HCT116 (cell line): ENCODE results near the gene UBE2R2. TPM values are rescaled to one million over a fixed set of nuclear protein-coding genes. Genes with fewer than 3 reads are reported as not detected.

Source experiments
- ATAC-seq: fragments of 200-7000 bp; cut with Tn5 transposase; 2 replicates; pipeline ENCODE4 v1.9.1; 2020; ENCODE audit warnings: mild to moderate bottlenecking, moderate library complexity
- BruUV-seq: library from RNA; stranded (reverse); fragments of 400-500 nt; replicated peaks from 2 replicates; lab custom pipeline; 2021; lab: Mats Ljungman, UMichigan
- CTCF ChIA-PET: fragments of 300-600 bp; sonication (Branson Sonifier 250); formaldehyde crosslinking; loops from one replicate; lab custom pipeline; 2021; ENCODE audit warnings: antibody characterized with exemption; lab: Charles Lee
- POLR2A ChIA-PET: fragments of 300-600, 350-600 bp; sonication (Branson Sonifier 250); formaldehyde crosslinking; loops from one replicate; lab custom pipeline; 2021; ENCODE audit warnings: antibody characterized with exemption; lab: Charles Lee
- RAD21 ChIA-PET, 2 experiments: fragments of 300-600 bp; sonication (Branson Sonifier 250); formaldehyde crosslinking; loops; one replicate each; lab custom pipeline; 2023; ENCODE audit warnings: low total read pairs in 2 of 2; ENCODE audit not compliant: uncharacterized antibody in 2 of 2, unreplicated experiment in 2 of 2, low non-redundant PET in 1 of 2; lab: Charles Lee
- DNase-seq: peaks from one replicate; pipeline ENCODE4 v3.0.0-alpha.2; 2010; ENCODE audit warnings: low read depth, low spot score
- H2AFZ ChIP-seq: fragments of 200-600 bp; shearing (Covaris generic), sonication (generic); 2 replicates; pipeline ENCODE4 v1.6.1; 2017; ENCODE audit warnings: low read depth, mixed run types, mixed read lengths, antibody characterized with exemption, low read length; ENCODE audit not compliant: poor library complexity, severe bottlenecking
- H3K27ac ChIP-seq: 2 replicates; pipeline ENCODE4 v1.5.1; 2012; ENCODE audit warnings: low read depth, low read length
- H3K27me3 ChIP-seq: fragments of 200-600 bp; sonication (generic); 2 replicates; pipeline ENCODE4 v1.6.1; 2016; ENCODE audit warnings: mixed run types, low read length, mixed read lengths; ENCODE audit not compliant: insufficient read depth
- H3K36me3 ChIP-seq, 2 experiments: fragments of 200-500 bp in 1 of 2; fragments of 200-600 bp in 1 of 2; sonication (Bioruptor generic) in 1 of 2; sonication (generic) in 1 of 2; 2 replicates each; pipeline versions ENCODE4 v1.5.1 to v1.6.1; 2014 to 2016; ENCODE audit warnings: low read length in 2 of 2, inconsistent platforms in 1 of 2, mixed read lengths in 1 of 2, mixed run types in 1 of 2; ENCODE audit not compliant: insufficient read depth in 2 of 2, control insufficient read depth in 1 of 2
- H3K4me1 ChIP-seq, 2 experiments: fragments of 200-600 bp in 1 of 2; sonication (generic) in 1 of 2; 2 replicates each; pipeline versions ENCODE4 v1.5.1 to v1.6.1; 2012 to 2017; ENCODE audit warnings: low read length in 2 of 2, inconsistent platforms in 1 of 2, mild to moderate bottlenecking in 1 of 2, mixed read lengths in 1 of 2, mixed run types in 1 of 2, moderate library complexity in 1 of 2; ENCODE audit not compliant: insufficient read depth in 2 of 2, control insufficient read depth in 1 of 2
- H3K4me2 ChIP-seq: fragments of 200-600 bp; sonication (generic); 2 replicates; pipeline ENCODE4 v1.6.1; 2017; ENCODE audit warnings: mixed run types, low read length, mixed read lengths
- H3K4me3 ChIP-seq, 2 experiments: fragments of 200-600 bp in 1 of 2; sonication (generic) in 1 of 2; replicated peaks in 1 of 2; 2 replicates each; pipeline ENCODE4 v1.5.1; 2011 to 2016; ENCODE audit warnings: low read length in 2 of 2, control low read depth in 1 of 2, low read depth in 1 of 2, mild to moderate bottlenecking in 1 of 2, mixed read lengths in 1 of 2, mixed run types in 1 of 2
- H3K79me2 ChIP-seq: fragments of 200-600 bp; sonication (generic); 2 replicates; pipeline ENCODE4 v1.6.1; 2017; ENCODE audit warnings: mild to moderate bottlenecking, mixed run types, low read length, moderate library complexity, mixed read lengths; ENCODE audit not compliant: insufficient read depth
- H3K9ac ChIP-seq: fragments of 200-600 bp; sonication (generic); 2 replicates; pipeline ENCODE4 v1.6.1; 2016; ENCODE audit warnings: low read length, mixed read lengths
- H3K9me2 ChIP-seq: fragments of 200-600 bp; sonication (generic), shearing (Covaris generic); 2 replicates; pipeline ENCODE4 v1.6.1; 2017; ENCODE audit warnings: mixed run types, mild to moderate bottlenecking, moderate library complexity; ENCODE audit not compliant: insufficient read depth
- H3K9me3 ChIP-seq, 2 experiments: fragments of 200-500 bp in 1 of 2; fragments of 200-600 bp in 1 of 2; sonication (Bioruptor generic) in 1 of 2; sonication (generic) in 1 of 2; 2 replicates each; pipeline ENCODE4 v1.6.1; 2014 to 2017; ENCODE audit warnings: low read length in 2 of 2, mixed read lengths in 2 of 2, inconsistent platforms in 1 of 2, low read depth in 1 of 2, mild to moderate bottlenecking in 1 of 2, mixed run types in 1 of 2, moderate library complexity in 1 of 2; ENCODE audit not compliant: control insufficient read depth in 1 of 2, insufficient read depth in 1 of 2
- H4K20me1 ChIP-seq: fragments of 200-600 bp; sonication (generic), shearing (Covaris generic); 2 replicates; pipeline ENCODE4 v1.6.1; 2017; ENCODE audit warnings: mixed run types, mild to moderate bottlenecking, moderate library complexity; ENCODE audit not compliant: insufficient read depth
- ATF3 ChIP-seq: IDR thresholded peaks from 2 replicates; pipeline ENCODE4 v1.6.1; 2012
- CTCF ChIP-seq, 3 experiments: fragments of 200-600 bp in 1 of 3; sonication (generic) in 1 of 3; IDR thresholded peaks in 2 of 3; conservative IDR thresholded peaks in 1 of 3; 2 replicates each; pipeline ENCODE4 v1.5.1; 2012 to 2017; ENCODE audit warnings: low read depth in 2 of 3, low read length in 2 of 3, antibody characterized with exemption in 1 of 3, borderline replicate concordance in 1 of 3, control low read depth in 1 of 3, mild to moderate bottlenecking in 1 of 3, mixed read lengths in 1 of 3, mixed run types in 1 of 3, moderate library complexity in 1 of 3; ENCODE audit not compliant: insufficient read depth in 1 of 3
- EZH2 ChIP-seq: fragments of 200-600 bp; sonication (generic); IDR thresholded peaks from 2 replicates; pipeline ENCODE4 v1.6.1; 2017; ENCODE audit warnings: antibody characterized with exemption, mixed run types
- JUND ChIP-seq: IDR thresholded peaks from 2 replicates; pipeline ENCODE4 v1.6.1; 2012
- POLR2AphosphoS5 ChIP-seq: IDR thresholded peaks from 2 replicates; pipeline ENCODE4 v1.6.1; 2011; ENCODE audit warnings: mild to moderate bottlenecking, low read depth, low read length, moderate library complexity
- RAD21 ChIP-seq: IDR thresholded peaks from 2 replicates; pipeline ENCODE4 v1.6.1; 2012; ENCODE audit warnings: low read depth, mild to moderate bottlenecking
- REST ChIP-seq: IDR thresholded peaks from 2 replicates; pipeline ENCODE4 v1.6.1; 2012; ENCODE audit warnings: low read depth
- SIN3A ChIP-seq: IDR thresholded peaks from 2 replicates; pipeline ENCODE4 v1.6.1; 2012; ENCODE audit warnings: low read depth
- SP1 ChIP-seq: IDR thresholded peaks from 2 replicates; pipeline ENCODE4 v1.6.1; 2012; ENCODE audit warnings: low read depth
- ZNF274 ChIP-seq: fragments of 200-500 bp; sonication (Bioruptor generic); IDR thresholded peaks from 2 replicates; pipeline ENCODE4 v1.6.1; 2014; ENCODE audit warnings: mild to moderate bottlenecking, low read depth, low read length, inconsistent platforms
- intact Hi-C: fragments of 100-400 bp; cut with micrococcal nuclease; formaldehyde crosslinking; loops from 2 replicates; pipeline ENCODE4 v1.10.0; 2022
- total RNA-seq: library from RNA; stranded (reverse); gene quantifications from one replicate; pipeline ENCODE4 v1.2.1, GENCODE V29; 2021; ENCODE audit not compliant: unreplicated experiment

UBE2R2 gene
- total RNA-seq, 1 experiment from 2014 or later: 47.0 TPM

GRCh38 chr9:33908749-33909148, 91.8 kb downstream of the UBE2R2 start:
- Histone ChIP-seq H3K4me2 (no peak overlapping the region), H3K27me3 (no peaks in the 10 kb centered on the region), H3K4me3 (no peak overlapping the region), H4K20me1 (peaks cover 4% of the 10 kb centered on the region; the same call in 1 of the 2 replicates), H3K9me2 (no peaks in the 10 kb centered on the region), H3K9me3 (no peaks in the 10 kb centered on the region), H3K9ac (no peak overlapping the region), H3K4me1 (no peaks in the 10 kb centered on the region), H2AFZ (no peak overlapping the region), H3K27ac (no peak overlapping the region), H3K79me2 (peaks cover 66% of the 10 kb centered on the region), H3K36me3 (peaks cover 6 to 10% of the 10 kb centered on the region in 2 experiments; a peak in 2 of 4 replicates)
- BruUV-seq: no TSS peak
- intact Hi-C loops: no loop called here
- TF ChIP-seq ATF3: no peak
- no peak for TF ChIP-seq POLR2AphosphoS5
- TF ChIP-seq SIN3A: no peak
- no peak for TF ChIP-seq ZNF274
- TF ChIP-seq REST: no peak
- TF ChIP-seq RAD21: no peak
- TF ChIP-seq JUND: no peak
- no peak for TF ChIP-seq SP1
- TF ChIP-seq CTCF (IDR thresholded peaks at IDR 0.05 in 2 of 3, conservative IDR thresholded peaks at IDR 0.05 in 1 of 3; ENCODE audit: borderline replicate concordance in 1 of 3, insufficient read depth in 1 of 3, low read depth in 2 of 3, low read length in 2 of 3): no peak
- no peak for TF ChIP-seq EZH2
- DNase-seq (no peak), ATAC-seq (no peak)
- ChIA-PET CTCF (no interaction called here), POLR2A (no interaction called here), RAD21 (no interaction called here)
